GM23338 (cell line): ENCODE results near the gene PCP4. TPM values are rescaled to one million over a fixed set of nuclear protein-coding genes. Genes with fewer than 3 reads are reported as not detected.

ENCODE experiments used
- ATAC-seq: fragments of 200-7000 bp; cut with Tn5 transposase; 3 replicates; pipeline ENCODE4 v1.9.1; 2020
- DNase-seq: peaks from one replicate; pipeline ENCODE4 v3.0.0-alpha.2; 2015; ENCODE audit warnings: low spot score
- H2AFZ ChIP-seq: fragments of 200-600 bp; sonication (generic); 2 replicates; pipeline ENCODE4 v1.8.0; 2016; ENCODE audit warnings: antibody characterized with exemption, mild to moderate bottlenecking, moderate library complexity
- H3F3A ChIP-seq: fragments of 200-600 bp; sonication (generic); replicated peaks from 2 replicates; pipeline ENCODE4 v1.8.0; 2017; ENCODE audit warnings: antibody characterized with exemption, mixed run types, low read depth
- H3K27ac ChIP-seq: fragments of 200-600 bp; sonication (generic); 2 replicates; pipeline ENCODE4 v1.6.1; 2016; ENCODE audit warnings: low read depth
- H3K27me3 ChIP-seq: fragments of 200-600 bp; sonication (generic); 2 replicates; pipeline ENCODE4 v1.8.0; 2016; ENCODE audit warnings: mild to moderate bottlenecking, mixed run types, moderate library complexity; ENCODE audit not compliant: insufficient read depth
- H3K36me3 ChIP-seq: fragments of 200-600 bp; sonication (generic); 2 replicates; pipeline ENCODE4 v1.8.0; 2016; ENCODE audit warnings: mild to moderate bottlenecking; ENCODE audit not compliant: insufficient read depth
- H3K4me1 ChIP-seq: fragments of 200-600 bp; sonication (generic); 2 replicates; pipeline ENCODE4 v1.8.0; 2016; ENCODE audit warnings: mild to moderate bottlenecking, moderate library complexity; ENCODE audit not compliant: insufficient read depth
- H3K4me2 ChIP-seq: fragments of 200-600 bp; sonication (generic); 2 replicates; pipeline ENCODE4 v1.7.1; 2017; ENCODE audit warnings: mixed run types
- H3K4me3 ChIP-seq: fragments of 200-600 bp; sonication (generic); 2 replicates; pipeline ENCODE4 v1.6.1; 2016; ENCODE audit warnings: mixed run types
- H3K79me2 ChIP-seq: fragments of 200-600 bp; sonication (generic); replicated peaks from 2 replicates; pipeline ENCODE4 v1.8.0; 2017; ENCODE audit warnings: mild to moderate bottlenecking; ENCODE audit not compliant: insufficient read depth
- H3K9me2 ChIP-seq: fragments of 200-600 bp; sonication (generic); 2 replicates; pipeline ENCODE4 v1.8.0; 2017; ENCODE audit not compliant: insufficient read depth
- H4K20me1 ChIP-seq: fragments of 200-600 bp; sonication (generic); replicated peaks from 2 replicates; pipeline ENCODE4 v1.8.0; 2017; ENCODE audit warnings: mild to moderate bottlenecking; ENCODE audit not compliant: insufficient read depth
- H3K27ac Mint-ChIP-seq: 2 replicates; pipeline ENCODE4 v1.8.0; 2020; ENCODE audit warnings: inconsistent platforms, mild to moderate bottlenecking, moderate library complexity, mixed read lengths
- H3K27me3 Mint-ChIP-seq: 3 replicates; pipeline ENCODE4 v1.8.0; 2022; ENCODE audit warnings: low read depth, mild to moderate bottlenecking, moderate library complexity, mixed read lengths, inconsistent platforms; ENCODE audit not compliant: insufficient read depth, poor library complexity
- H3K36me3 Mint-ChIP-seq: 3 replicates; pipeline ENCODE4 v1.8.0; 2021; ENCODE audit warnings: low read depth, mild to moderate bottlenecking, inconsistent platforms, moderate library complexity, mixed read lengths
- H3K4me1 Mint-ChIP-seq: 3 replicates; pipeline ENCODE4 v1.8.0; 2020; ENCODE audit warnings: mild to moderate bottlenecking, inconsistent platforms, mixed read lengths
- H3K4me3 Mint-ChIP-seq: 3 replicates; pipeline ENCODE4 v1.8.0; 2021; ENCODE audit warnings: moderate library complexity, mild to moderate bottlenecking, inconsistent platforms, mixed read lengths
- H3K9me3 Mint-ChIP-seq: 3 replicates; pipeline ENCODE4 v1.8.0; 2020; ENCODE audit warnings: moderate library complexity, mild to moderate bottlenecking, inconsistent platforms, mixed read lengths
- ETS1 ChIP-seq: IDR thresholded peaks from 2 replicates; pipeline ENCODE4 v1.6.1; 2016; ENCODE audit warnings: antibody characterized with exemption
- EZH2 ChIP-seq: fragments of 200-600 bp; sonication (generic); IDR thresholded peaks from one replicate; pipeline ENCODE4 v1.8.0; 2017; ENCODE audit warnings: antibody characterized with exemption, mild to moderate bottlenecking, low read depth; ENCODE audit not compliant: unreplicated experiment
- EZH2phosphoT487 ChIP-seq: fragments of 200-600 bp; sonication (generic); IDR thresholded peaks from one replicate; pipeline ENCODE4 v1.8.1; 2018; ENCODE audit warnings: antibody characterized with exemption; ENCODE audit not compliant: unreplicated experiment
- JUNB ChIP-seq: IDR thresholded peaks from one replicate; pipeline ENCODE4 v1.6.1; 2016; ENCODE audit warnings: antibody characterized with exemption; ENCODE audit not compliant: unreplicated experiment
- REST ChIP-seq: IDR thresholded peaks from one replicate; pipeline ENCODE4 v1.6.1; 2018; ENCODE audit warnings: antibody characterized with exemption; ENCODE audit not compliant: unreplicated experiment
- ZNF114 ChIP-seq: fragments of 250-450 bp; sonication (Bioruptor Pico); IDR thresholded peaks from 2 replicates; pipeline ENCODE4 v1.5.0; 2020; ENCODE audit warnings: mild to moderate bottlenecking, moderate library complexity
- ZNF331 ChIP-seq: fragments of 250-450 bp; sonication (Bioruptor Pico); IDR thresholded peaks from 2 replicates; pipeline ENCODE4 v1.5.0; 2020; ENCODE audit warnings: low read depth, mild to moderate bottlenecking, moderate library complexity
- polyA plus RNA-seq: library from polyadenylated mRNA; unstranded; fragments of >200 nt; fragmentation: Nextera tagmentation; extraction: Ambion mirVana; gene quantifications from 2 replicates; pipeline ENCODE4 v1.2.1, GENCODE V29; 2016
- total RNA-seq: library from RNA; depleted of rRNA; stranded (reverse); fragments of >200 nt; shearing (Covaris generic); gene quantifications from 2 replicates; pipeline ENCODE4 v1.2.3, GENCODE V29; 2014
- TF ChIP-seq, protein P1 (sequence below), 2 experiments: fragments of 200-600 bp in 1 of 2; sonication (generic) in 1 of 2; conservative IDR thresholded peaks; 2 replicates each; pipeline versions ENCODE4 v1.5.1 to v1.6.1; 2016 to 2017; ENCODE audit warnings: antibody characterized with exemption in 2 of 2, low read depth in 2 of 2, mild to moderate bottlenecking in 2 of 2, moderate library complexity in 1 of 2

The PCP4 gene
- total and polyA plus RNA-seq, 2 experiments from 2014 or later, result 7.3 TPM; not detected in 1

- ATAC-seq, result no peak
- no peak overlapping the region for H3K4me2 ChIP-seq
Measured at GRCh38 chr21:39954570-39954969, 87.3 kb downstream of the PCP4 start.

GRCh38 chr21:39955326-39955725, 88.1 kb downstream of the PCP4 start:
- Mint-ChIP-seq H3K4me1 (peaks cover 16% of the 10 kb centered on the region), H3K4me3 (no peak overlapping the region), H3K9me3 (peaks cover 17% of the 10 kb centered on the region), H3K27me3 (peaks cover 4% of the 10 kb centered on the region), H3K27ac (no peak overlapping the region), H3K36me3 (peaks cover 5% of the 10 kb centered on the region)
- Histone ChIP-seq H4K20me1 (no peaks in the 10 kb centered on the region), H3K27me3 (peaks cover 3% of the 10 kb centered on the region; the same call in 1 of the 2 replicates), H3K79me2 (no peaks in the 10 kb centered on the region), H3F3A (no peaks in the 10 kb centered on the region), H3K4me2 (no peak overlapping the region), H2AFZ (no peak overlapping the region), H3K36me3 (no peaks in the 10 kb centered on the region), H3K9me2 (peaks cover 10% of the 10 kb centered on the region; the same call in 1 of the 2 replicates), H3K27ac (no peak overlapping the region), H3K4me3 (no peak overlapping the region), H3K4me1 (peaks cover 24% of the 10 kb centered on the region)
- DNase-seq (no peak), ATAC-seq (no peak)
- TF ChIP-seq ZNF331 (CRISPR knock-in tag), result no peak
- TF ChIP-seq, protein P1, sequence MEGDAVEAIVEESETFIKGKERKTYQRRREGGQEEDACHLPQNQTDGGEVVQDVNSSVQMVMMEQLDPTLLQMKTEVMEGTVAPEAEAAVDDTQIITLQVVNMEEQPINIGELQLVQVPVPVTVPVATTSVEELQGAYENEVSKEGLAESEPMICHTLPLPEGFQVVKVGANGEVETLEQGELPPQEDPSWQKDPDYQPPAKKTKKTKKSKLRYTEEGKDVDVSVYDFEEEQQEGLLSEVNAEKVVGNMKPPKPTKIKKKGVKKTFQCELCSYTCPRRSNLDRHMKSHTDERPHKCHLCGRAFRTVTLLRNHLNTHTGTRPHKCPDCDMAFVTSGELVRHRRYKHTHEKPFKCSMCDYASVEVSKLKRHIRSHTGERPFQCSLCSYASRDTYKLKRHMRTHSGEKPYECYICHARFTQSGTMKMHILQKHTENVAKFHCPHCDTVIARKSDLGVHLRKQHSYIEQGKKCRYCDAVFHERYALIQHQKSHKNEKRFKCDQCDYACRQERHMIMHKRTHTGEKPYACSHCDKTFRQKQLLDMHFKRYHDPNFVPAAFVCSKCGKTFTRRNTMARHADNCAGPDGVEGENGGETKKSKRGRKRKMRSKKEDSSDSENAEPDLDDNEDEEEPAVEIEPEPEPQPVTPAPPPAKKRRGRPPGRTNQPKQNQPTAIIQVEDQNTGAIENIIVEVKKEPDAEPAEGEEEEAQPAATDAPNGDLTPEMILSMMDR (conservative IDR thresholded peaks at IDR 0.05; ENCODE audit: low read depth in 2 of 2), result no peak
- TF ChIP-seq REST, result no peak
- no peak for TF ChIP-seq EZH2
- no peak for TF ChIP-seq EZH2phosphoT487
- no peak for TF ChIP-seq ETS1
- TF ChIP-seq ZNF114 (CRISPR knock-in tag), result no peak
- TF ChIP-seq JUNB, result no peak

More at GRCh38 chr21:39954570-39954969, 87.3 kb downstream of the PCP4 start:
- Histone ChIP-seq H3K27me3 (peaks cover 4% of the 10 kb centered on the region; the same call in 1 of the 2 replicates), H3K9me2 (peaks cover 13% of the 10 kb centered on the region; the same call in 1 of the 2 replicates), H3K79me2 (no peaks in the 10 kb centered on the region), H2AFZ (no peak overlapping the region), H3K36me3 (no peaks in the 10 kb centered on the region), H3K4me1 (peaks cover 24% of the 10 kb centered on the region), H3K4me3 (no peak overlapping the region), H3F3A (no peaks in the 10 kb centered on the region), H3K27ac (no peak overlapping the region), H4K20me1 (no peaks in the 10 kb centered on the region)
- Mint-ChIP-seq H3K9me3 (peaks cover 9% of the 10 kb centered on the region; the same call in 2 of the 3 replicates), H3K27me3 (peaks cover 4% of the 10 kb centered on the region), H3K36me3 (no peaks in the 10 kb centered on the region), H3K4me1 (peaks cover 16% of the 10 kb centered on the region), H3K27ac (no peak overlapping the region; the same call in 1 of the 2 replicates), H3K4me3 (no peak overlapping the region)
- no peak for TF ChIP-seq REST
- DNase-seq, result peak; percentile 10
